HepG2 (cell line): ENCODE data around the gene ITPRIP. TPM values are rescaled to one million over a fixed set of nuclear protein-coding genes. Genes with fewer than 3 reads are reported as not detected.

Source experiments
- ATF1 ChIP-seq: IDR thresholded peaks from 2 replicates; pipeline ENCODE4 v1.6.1; 2016; ENCODE audit warnings: mild to moderate bottlenecking, control low read depth
- ATF5 ChIP-seq: sonication (generic); formaldehyde crosslinking; IDR thresholded peaks from 2 replicates; pipeline ENCODE4 v1.4.0; 2020; ENCODE audit warnings: mild to moderate bottlenecking, low read depth, missing genetic modification reagents
- BRF2 ChIP-seq: sonication (generic); formaldehyde crosslinking; IDR thresholded peaks from 2 replicates; pipeline ENCODE4 v1.8.1; 2022; ENCODE audit warnings: mild to moderate bottlenecking, missing genetic modification reagents
- E2F2 ChIP-seq: sonication (generic); formaldehyde crosslinking; IDR thresholded peaks from 2 replicates; pipeline ENCODE4 v1.4.0; 2020; ENCODE audit warnings: missing genetic modification reagents, borderline replicate concordance
- HMG20A ChIP-seq: IDR thresholded peaks from 2 replicates; pipeline ENCODE4 v1.6.1; 2016; ENCODE audit warnings: borderline replicate concordance
- HOXA3 ChIP-seq: sonication (generic); formaldehyde crosslinking; IDR thresholded peaks from 2 replicates; pipeline ENCODE4 v1.5.0; 2020; ENCODE audit warnings: missing genetic modification reagents
- IRF9 ChIP-seq: sonication (generic); formaldehyde crosslinking; IDR thresholded peaks from 2 replicates; pipeline ENCODE4 v1.8.0; 2022; ENCODE audit warnings: missing genetic modification reagents, mild to moderate bottlenecking, borderline replicate concordance
- ISX ChIP-seq: sonication (generic); formaldehyde crosslinking; conservative IDR thresholded peaks from 2 replicates; pipeline ENCODE4 v1.5.0; 2020; ENCODE audit warnings: missing genetic modification reagents
- KAT7 ChIP-seq: IDR thresholded peaks from 2 replicates; pipeline ENCODE4 v1.6.1; 2018; ENCODE audit warnings: borderline replicate concordance, missing compliant biosample characterization
- KLF15 ChIP-seq: sonication (generic); formaldehyde crosslinking; IDR thresholded peaks from 2 replicates; pipeline ENCODE4 v1.8.1; 2023; ENCODE audit warnings: borderline replicate concordance, mild to moderate bottlenecking, inconsistent platforms, missing genetic modification reagents, mixed read lengths
- MAZ ChIP-seq, 2 experiments: sonication (generic) in 1 of 2; formaldehyde crosslinking in 1 of 2; IDR thresholded peaks; 2 replicates each; pipeline versions ENCODE4 v1.5.0 to v1.6.1; 2012 to 2020; ENCODE audit warnings: low read depth in 2 of 2, mild to moderate bottlenecking in 2 of 2, borderline replicate concordance in 1 of 2, improper control_type of control experiment in 1 of 2, low read length in 1 of 2, missing genetic modification reagents in 1 of 2, moderate library complexity in 1 of 2
- MEF2D ChIP-seq: sonication (generic); formaldehyde crosslinking; IDR thresholded peaks from 2 replicates; pipeline ENCODE4 v1.5.1; 2020; ENCODE audit warnings: mild to moderate bottlenecking, missing genetic modification reagents
- MXD4 ChIP-seq: IDR thresholded peaks from 2 replicates; pipeline ENCODE4 v1.6.1; 2016; ENCODE audit warnings: mild to moderate bottlenecking, missing biosample characterization, missing genetic modification reagents
- RNF2 ChIP-seq: fragments of 450-650 bp; conservative IDR thresholded peaks from 2 replicates; pipeline ENCODE4 v1.6.1; 2016; ENCODE audit warnings: low read depth
- TFE3 ChIP-seq: IDR thresholded peaks from 2 replicates; pipeline ENCODE4 v1.6.1; 2016
- TGIF2 ChIP-seq: IDR thresholded peaks from 2 replicates; pipeline ENCODE4 v1.6.1; 2016; ENCODE audit warnings: control low read depth, missing compliant biosample characterization
- U2AF2 ChIP-seq: fragments of 200-400 bp; formaldehyde crosslinking; IDR thresholded peaks from 2 replicates; pipeline ENCODE4 v1.6.1; 2017; ENCODE audit warnings: low read depth, mild to moderate bottlenecking, low read length
- ZNF260 ChIP-seq: sonication (generic); formaldehyde crosslinking; IDR thresholded peaks from 2 replicates; pipeline ENCODE4 v1.4.0; 2020; ENCODE audit warnings: missing genetic modification reagents, low read depth, mild to moderate bottlenecking, borderline replicate concordance
- ZNF292 ChIP-seq: sonication (generic); formaldehyde crosslinking; IDR thresholded peaks from 2 replicates; pipeline ENCODE4 v1.8.1; 2022; ENCODE audit warnings: mild to moderate bottlenecking, low read depth, missing genetic modification reagents, borderline replicate concordance
- ZNF589 ChIP-seq: sonication (generic); formaldehyde crosslinking; conservative IDR thresholded peaks from 2 replicates; pipeline ENCODE4 v1.8.0; 2022; ENCODE audit warnings: mild to moderate bottlenecking, moderate library complexity, missing genetic modification reagents
- ZNF713 ChIP-seq: sonication (generic); formaldehyde crosslinking; IDR thresholded peaks from 2 replicates; pipeline ENCODE4 v1.4.0; 2020; ENCODE audit warnings: mild to moderate bottlenecking, missing genetic modification reagents
- ZNF841 ChIP-seq: sonication (generic); formaldehyde crosslinking; IDR thresholded peaks from 2 replicates; pipeline ENCODE4 v1.8.1; 2023; ENCODE audit warnings: missing genetic modification reagents, borderline replicate concordance
- polyA plus RNA-seq, 8 experiments: library from polyadenylated mRNA; depleted of rRNA in 3 of 8; stranded (reverse) in 7 of 8; unstranded in 1 of 8; fragments of >200 nt; fragmentation: Illumina TruSeq in 4 of 8; extraction: Trizol in 4 of 8; gene quantifications; 2 replicates each; pipeline versions ENCODE4 v1.2.1 to v1.2.3, GENCODE V29; 2011 to 2016; ENCODE audit warnings: low read depth in 4 of 8, missing spikeins in 1 of 8, mixed read lengths in 1 of 8; ENCODE audit not compliant: insufficient read depth in 1 of 8
- total RNA-seq, 5 experiments: library from RNA; depleted of rRNA; stranded (reverse); fragments of >200 nt; fragmentation: Illumina TruSeq; extraction: Trizol; gene quantifications; 2 replicates each; pipeline ENCODE4 v1.2.3, GENCODE V29; 2016; ENCODE audit warnings: low read depth in 1 of 5

Gene ITPRIP
- total and polyA plus RNA-seq, 2 of the 13 experiments (the other 11 are each of a cell fraction or from before 2014, with no cell fraction given), result 1.00 to 2.8 TPM

GRCh38 chr10:104288355-104288754, 49.9 kb downstream of the ITPRIP start (continued):
- TF ChIP-seq IRF9 (CRISPR knock-in tag) (no peak), ZNF292 (CRISPR knock-in tag) (no peak), HOXA3 (CRISPR knock-in tag) (peak; percentile 54; the same call in 1 of the 2 replicates), TGIF2 (CRISPR knock-in tag) (no peak), BRF2 (CRISPR knock-in tag) (no peak), ATF1 (peak; percentile 75; the same call in 1 of the 2 replicates), ISX (CRISPR knock-in tag) (no peak), ZNF260 (no peak), ZNF589 (CRISPR knock-in tag) (no peak), MEF2D (peak; percentile 57; the same call in 1 of the 2 replicates), ZNF713 (CRISPR knock-in tag) (no peak), ATF5 (CRISPR knock-in tag) (no peak), RNF2 (no peak), HMG20A (CRISPR knock-in tag) (peak; percentile 92), ZNF841 (no peak), KLF15 (no peak), TFE3 (CRISPR knock-in tag) (peak; percentile 52), E2F2 (CRISPR knock-in tag) (no peak), MAZ (IDR thresholded peaks at IDR 0.05; ENCODE audit: borderline replicate concordance, low read depth, low read length) (no peak), MAZ (CRISPR knock-in tag; IDR thresholded peaks at IDR 0.05; ENCODE audit: low read depth) (no peak), U2AF2 (no peak), KAT7 (CRISPR knock-in tag) (no peak), MXD4 (CRISPR knock-in tag) (no peak)
